D721Med (cell line): ENCODE measurements around the gene OR2H1.

Source experiments
- DNase-seq: peaks from one replicate; pipeline ENCODE4 v3.0.0; 2011; ENCODE audit warnings: low spot score; ENCODE audit not compliant: insufficient read length
- FAIRE-seq: peaks from 2 replicates; lab custom pipeline; 2011; peaks lifted over from hg19 to GRCh38; lab: Jason Lieb, UNC
- CTCF ChIP-seq: IDR thresholded peaks from 2 replicates; pipeline ENCODE4 v1.5.1; 2012; ENCODE audit warnings: mild to moderate bottlenecking, control low read depth; ENCODE audit not compliant: insufficient read depth; ENCODE audit errors: missing control alignments

The OR2H1 gene

GRCh38 chr6:29465279-29465678, 8.3 kb downstream of the OR2H1 start:
- FAIRE-seq = no peak

GRCh38 chr6:29465801-29466200, 8.8 kb downstream of the OR2H1 start:
- FAIRE-seq = no peak
- DNase-seq = no peak
- TF ChIP-seq CTCF = no peak

More at GRCh38 chr6:29465279-29465678, 8.3 kb downstream of the OR2H1 start:
- DNase-seq = no peak
- TF ChIP-seq CTCF = no peak

GRCh38 chr6:29466241-29466640, 9.3 kb downstream of the OR2H1 start:
- TF ChIP-seq CTCF = no peak
- no peak for DNase-seq
- no peak for FAIRE-seq

GRCh38 chr6:29474996-29475395, 18.0 kb downstream of the OR2H1 start:
- FAIRE-seq = no peak
- TF ChIP-seq CTCF = no peak
- DNase-seq = no peak

DNA sequence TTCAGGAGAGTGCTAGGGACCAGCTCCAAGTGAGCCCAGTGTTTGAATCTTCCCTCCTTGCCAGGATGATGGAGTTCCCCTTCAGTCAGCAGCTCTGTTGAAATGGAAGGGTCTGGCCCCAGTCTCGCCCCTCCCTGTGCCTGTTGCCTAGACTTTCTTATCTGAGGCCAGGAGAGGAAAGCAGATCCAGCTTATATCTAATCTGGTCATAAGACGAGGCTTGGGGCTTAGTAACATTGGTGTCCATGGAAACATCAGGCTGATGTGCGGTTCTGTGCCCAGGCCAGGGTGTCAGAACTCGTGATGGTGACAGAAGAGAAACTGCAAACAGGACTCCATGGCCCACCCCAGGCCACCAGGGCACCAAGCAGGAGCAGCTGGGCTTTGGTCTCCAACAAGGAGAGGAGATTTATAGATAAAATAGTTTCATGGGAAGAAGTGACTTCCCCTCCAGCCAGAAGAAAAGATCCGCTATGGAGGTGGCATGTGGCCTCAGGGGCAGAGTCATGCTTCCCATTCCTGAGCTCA, 21.0 kb downstream of the OR2H1 start:
- TF ChIP-seq CTCF = no peak
- no peak for DNase-seq
- FAIRE-seq = no peak

- no peak for TF ChIP-seq CTCF
- FAIRE-seq (no peak), DNase-seq (no peak)
Observed at GRCh38 chr6:29478740-29479139, 21.8 kb downstream of the OR2H1 start.

- DNase-seq (no peak), FAIRE-seq (no peak)
- TF ChIP-seq CTCF = no peak
Observed at GRCh38 chr6:29479560-29479959, 22.6 kb downstream of the OR2H1 start.
